ENCODE results near the gene PKP1.
"Not testable (repeated sequence)": the region's sequence is repeated elsewhere in the genome, so short reads cannot be mapped to it uniquely, and the experiment has no call there.

GRCh38 chr1:201239646-201240045, 43.7 kb upstream of the PKP1 start:
- TF ChIP-seq CTCF, POLR2A (IDR thresholded peaks at IDR 0.05): not testable (repeated sequence)
